Ascending aorta (tissue), 2 donors: ENCODE measurements around the gene RALGAPA2. TPM values are rescaled to one million over a fixed set of nuclear protein-coding genes. Genes with fewer than 3 reads are reported as not detected.

Source experiments
- DNase-seq, 2 donors: peaks; one replicate each; pipeline ENCODE4 v3.0.0-alpha.2; 2019; ENCODE audit warnings: low spot score in 2 of 2
- H3K27ac ChIP-seq, 2 donors: fragments of 200-600 bp; sonication (generic); one replicate each; pipeline ENCODE4 v1.5.1; 2016 to 2017; ENCODE audit warnings: mild to moderate bottlenecking in 1 of 2
- H3K27me3 ChIP-seq: fragments of 200-600 bp; sonication (generic); one replicate; pipeline ENCODE4 v1.5.1; 2017
- H3K36me3 ChIP-seq, 2 donors: fragments of 200-600 bp; sonication (generic); one replicate each; pipeline ENCODE4 v1.5.1; 2016
- H3K4me1 ChIP-seq, 2 donors: fragments of 200-600 bp; sonication (generic); one replicate each; pipeline ENCODE4 v1.5.1; 2016 to 2017; ENCODE audit warnings: mild to moderate bottlenecking in 1 of 2
- H3K4me3 ChIP-seq, 2 donors: fragments of 200-600 bp; sonication (generic); one replicate each; pipeline ENCODE4 v1.5.1; 2016 to 2017; ENCODE audit warnings: mild to moderate bottlenecking in 1 of 2
- H3K9me3 ChIP-seq, 2 donors: fragments of 200-600 bp; sonication (generic); one replicate each; pipeline ENCODE4 v1.5.1; 2016
- intact Hi-C: fragments of 100-400 bp; cut with DNase I; formaldehyde crosslinking; loops from one replicate; pipeline ENCODE4 v1.15.1; 2023
- total RNA-seq: library from RNA; depleted of rRNA; stranded (reverse); fragments of >200 nt; gene quantifications from one replicate; pipeline ENCODE4 v1.1.0, GENCODE V29; 2016
- TF ChIP-seq, protein P1 (sequence below), 3 experiments: fragments of 200-600 bp in 2 of 3; fragments of 450-650 bp in 1 of 3; sonication (generic) in 2 of 3; IDR thresholded peaks; one replicate each; pipeline ENCODE4 v1.5.1; 2016 to 2019; ENCODE audit warnings: antibody characterized with exemption in 3 of 3, mild to moderate bottlenecking in 1 of 3, moderate library complexity in 1 of 3

Gene RALGAPA2
- total RNA-seq, 1 donor from 2014 or later = 68.9 TPM

DNA sequence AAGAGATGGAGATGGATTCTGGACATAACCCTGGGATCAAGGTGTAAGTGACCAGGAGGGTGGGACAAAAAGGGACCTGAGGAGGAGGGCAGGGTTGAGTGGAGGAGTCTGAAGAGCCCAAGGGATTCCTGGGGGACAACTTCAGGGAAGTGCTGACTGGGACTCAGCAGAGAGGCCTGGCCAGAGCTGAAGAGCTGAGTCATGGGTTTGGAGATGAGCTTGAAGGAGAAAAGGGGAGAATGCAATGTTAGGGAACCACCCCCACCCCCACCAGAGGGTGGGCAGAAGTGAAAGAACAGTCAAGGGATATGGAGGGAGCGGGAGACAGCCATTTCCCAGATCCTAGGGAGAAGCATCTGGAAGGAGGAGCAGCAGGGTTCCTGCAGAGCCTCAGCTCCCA lies 289.3 kb downstream of the RALGAPA2 start:
- H3K9me3 ChIP-seq = no peaks in the 10 kb centered on the region
- H3K4me1 ChIP-seq = no peaks in the 10 kb centered on the region
- TF ChIP-seq, protein P1, sequence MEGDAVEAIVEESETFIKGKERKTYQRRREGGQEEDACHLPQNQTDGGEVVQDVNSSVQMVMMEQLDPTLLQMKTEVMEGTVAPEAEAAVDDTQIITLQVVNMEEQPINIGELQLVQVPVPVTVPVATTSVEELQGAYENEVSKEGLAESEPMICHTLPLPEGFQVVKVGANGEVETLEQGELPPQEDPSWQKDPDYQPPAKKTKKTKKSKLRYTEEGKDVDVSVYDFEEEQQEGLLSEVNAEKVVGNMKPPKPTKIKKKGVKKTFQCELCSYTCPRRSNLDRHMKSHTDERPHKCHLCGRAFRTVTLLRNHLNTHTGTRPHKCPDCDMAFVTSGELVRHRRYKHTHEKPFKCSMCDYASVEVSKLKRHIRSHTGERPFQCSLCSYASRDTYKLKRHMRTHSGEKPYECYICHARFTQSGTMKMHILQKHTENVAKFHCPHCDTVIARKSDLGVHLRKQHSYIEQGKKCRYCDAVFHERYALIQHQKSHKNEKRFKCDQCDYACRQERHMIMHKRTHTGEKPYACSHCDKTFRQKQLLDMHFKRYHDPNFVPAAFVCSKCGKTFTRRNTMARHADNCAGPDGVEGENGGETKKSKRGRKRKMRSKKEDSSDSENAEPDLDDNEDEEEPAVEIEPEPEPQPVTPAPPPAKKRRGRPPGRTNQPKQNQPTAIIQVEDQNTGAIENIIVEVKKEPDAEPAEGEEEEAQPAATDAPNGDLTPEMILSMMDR (IDR thresholded peaks at IDR 0.05) = no peak
- H3K36me3 ChIP-seq = no peaks in the 10 kb centered on the region
- intact Hi-C loops = no loop called here
- H3K4me3 ChIP-seq = no peak overlapping the region
- DNase-seq = no peak
- H3K27ac ChIP-seq = no peak overlapping the region
- no peaks in the 10 kb centered on the region for H3K27me3 ChIP-seq

DNA sequence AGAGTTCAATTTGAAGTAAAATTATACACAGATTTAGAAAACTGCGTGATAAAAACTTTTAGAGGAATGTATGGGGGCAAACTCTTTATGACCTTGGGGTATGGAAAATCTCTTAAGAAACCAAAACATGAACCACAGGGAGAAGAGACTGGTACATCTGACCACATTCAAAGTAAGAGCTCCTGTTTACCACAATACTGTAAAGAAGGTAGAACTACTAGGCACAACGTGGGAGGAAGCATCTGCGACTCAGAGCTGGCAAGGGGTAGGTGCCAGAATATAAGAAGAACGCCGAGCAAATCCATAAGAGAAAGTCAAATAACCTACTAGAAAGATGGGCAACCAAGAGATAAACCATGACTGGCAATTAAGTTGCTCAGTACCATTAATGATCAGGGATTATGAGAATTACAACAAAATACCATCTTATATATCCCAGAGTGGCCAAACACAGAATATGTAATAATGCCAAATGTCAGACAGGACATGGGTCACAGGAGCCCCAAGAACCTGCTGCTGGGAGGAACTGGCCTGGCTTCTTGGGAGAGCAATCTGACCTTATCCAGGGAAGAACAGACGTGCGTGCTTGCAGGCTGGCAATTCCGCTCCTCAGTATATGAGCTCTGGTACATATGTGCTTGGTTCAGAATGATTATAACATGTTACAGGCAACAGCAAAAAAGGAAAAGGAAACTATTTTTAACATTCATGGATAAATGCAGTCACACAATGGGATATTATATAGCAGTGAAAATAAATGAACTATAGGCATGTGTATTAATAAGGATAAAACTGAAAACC lies 294.4 kb downstream of the RALGAPA2 start:
- TF ChIP-seq, protein P1 (IDR thresholded peaks at IDR 0.05) = no peak

DNA sequence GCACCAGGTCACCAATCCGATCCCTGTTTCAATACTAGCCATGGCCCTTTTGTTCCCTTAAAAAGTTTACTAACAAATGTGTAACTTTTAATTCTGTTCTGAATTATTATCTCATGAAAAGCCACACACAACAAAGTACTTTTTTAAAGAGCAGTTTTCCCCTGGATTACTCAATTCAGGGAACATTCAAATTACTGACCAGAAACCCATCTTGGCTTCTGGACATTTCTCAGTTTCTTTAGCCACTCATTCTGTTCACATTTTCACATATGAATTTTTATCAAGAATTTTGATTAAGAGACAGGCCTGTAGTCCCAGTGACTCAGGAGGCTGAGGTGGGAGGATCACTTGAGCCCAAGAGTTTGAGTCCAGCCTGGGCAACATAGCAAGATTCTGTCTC lies 297.1 kb downstream of the RALGAPA2 start:
- Histone ChIP-seq H3K27me3 (no peaks in the 10 kb centered on the region), H3K4me3 (no peak overlapping the region), H3K4me1 (no peaks in the 10 kb centered on the region), H3K27ac (no peak overlapping the region), H3K9me3 (no peaks in the 10 kb centered on the region), H3K36me3 (no peaks in the 10 kb centered on the region)
- TF ChIP-seq, protein P1 (IDR thresholded peaks at IDR 0.05) = no peak
- no peak for DNase-seq
- intact Hi-C loops = no loop called here

More for the DNA sequence above, 294.4 kb downstream of the RALGAPA2 start:
- no peak for DNase-seq
- H3K27ac ChIP-seq = no peak overlapping the region
- intact Hi-C loops = no loop called here
- H3K9me3 ChIP-seq = no peaks in the 10 kb centered on the region
- H3K4me1 ChIP-seq = no peaks in the 10 kb centered on the region
- H3K4me3 ChIP-seq = no peak overlapping the region
- H3K27me3 ChIP-seq = no peaks in the 10 kb centered on the region
- no peaks in the 10 kb centered on the region for H3K36me3 ChIP-seq

DNA sequence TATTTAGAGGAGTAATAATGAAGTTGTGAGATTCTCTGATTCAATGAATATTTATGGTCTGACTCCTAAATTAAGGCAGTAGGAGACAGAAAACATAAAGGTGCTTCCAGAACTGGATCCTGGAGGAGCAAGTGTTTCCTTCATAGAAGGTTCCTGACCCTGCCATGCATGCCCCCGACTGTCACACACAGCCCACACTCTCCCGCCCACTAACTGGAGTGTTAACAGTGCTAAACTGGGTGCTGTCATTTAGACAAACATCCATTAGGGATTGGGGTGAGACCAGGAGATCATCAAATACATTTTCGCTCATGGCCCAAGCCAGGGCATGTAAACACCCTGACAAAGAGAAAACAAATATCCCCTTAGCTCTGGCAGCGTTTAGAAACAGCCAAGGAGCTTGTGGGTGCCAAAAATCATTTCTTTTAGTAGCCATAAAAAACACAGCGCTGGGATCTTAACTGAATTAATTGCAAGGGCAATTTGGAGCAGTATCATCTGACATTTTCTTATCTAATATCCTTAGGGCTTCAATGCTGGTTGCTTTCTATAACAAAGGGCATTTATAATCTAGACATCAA lies 297.7 kb downstream of the RALGAPA2 start:
- TF ChIP-seq, protein P1 (IDR thresholded peaks at IDR 0.05) = no peak
- no peaks in the 10 kb centered on the region for H3K4me1 ChIP-seq
- no peak for DNase-seq
- H3K9me3 ChIP-seq = no peaks in the 10 kb centered on the region
- H3K36me3 ChIP-seq = no peaks in the 10 kb centered on the region
- no peak overlapping the region for H3K4me3 ChIP-seq
- intact Hi-C loops = no loop called here
- H3K27ac ChIP-seq = no peak overlapping the region
- no peaks in the 10 kb centered on the region for H3K27me3 ChIP-seq

DNA sequence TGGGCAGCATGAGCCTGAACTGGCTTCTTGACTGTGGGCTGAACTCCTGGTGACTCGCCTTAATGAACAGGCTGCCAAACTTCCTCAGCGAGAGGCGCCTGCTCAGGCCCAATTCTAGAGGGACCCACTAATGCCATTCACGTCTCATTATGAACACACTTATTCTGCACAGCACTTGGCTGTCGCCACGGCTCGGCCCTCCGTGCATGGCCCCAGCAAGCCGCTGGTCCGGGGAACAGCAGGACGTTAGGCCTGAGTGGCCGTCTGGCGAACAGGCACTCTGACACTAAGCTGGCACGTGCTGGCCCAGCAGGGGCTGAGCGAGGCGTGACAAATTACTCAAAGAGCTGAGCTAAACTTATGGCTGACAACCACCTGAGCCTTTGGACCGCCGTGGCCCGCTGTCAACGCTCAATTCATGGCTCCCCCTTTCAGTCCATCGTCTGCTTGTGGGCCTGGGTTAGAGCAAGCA lies 298.6 kb downstream of the RALGAPA2 start:
- Histone ChIP-seq H3K4me1 (no peaks in the 10 kb centered on the region), H3K27me3 (no peaks in the 10 kb centered on the region), H3K36me3 (no peaks in the 10 kb centered on the region), H3K27ac (no peak overlapping the region), H3K4me3 (no peak overlapping the region), H3K9me3 (no peaks in the 10 kb centered on the region)
- TF ChIP-seq, protein P1 (IDR thresholded peaks at IDR 0.05) = no peak
- no peak for DNase-seq
- intact Hi-C loops = no loop called here
